HCT116 (cell line): ENCODE measurements around the gene MACC1.
"Not testable (repeated sequence)": the region's sequence is repeated elsewhere in the genome, so short reads cannot be mapped to it uniquely, and the experiment has no call there.

Experiments used
- CBX3 ChIP-seq: IDR thresholded peaks from 2 replicates; pipeline ENCODE4 v1.6.1; 2012; ENCODE audit warnings: low read depth
- CEBPB ChIP-seq: IDR thresholded peaks from 2 replicates; pipeline ENCODE4 v1.6.1; 2012; ENCODE audit warnings: low read depth
- CTCF ChIP-seq, 3 experiments: fragments of 200-600 bp in 1 of 3; sonication (generic) in 1 of 3; IDR thresholded peaks in 2 of 3; conservative IDR thresholded peaks in 1 of 3; 2 replicates each; pipeline ENCODE4 v1.5.1; 2012 to 2017; ENCODE audit warnings: low read depth in 2 of 3, low read length in 2 of 3, antibody characterized with exemption in 1 of 3, borderline replicate concordance in 1 of 3, control low read depth in 1 of 3, mild to moderate bottlenecking in 1 of 3, mixed read lengths in 1 of 3, mixed run types in 1 of 3, moderate library complexity in 1 of 3; ENCODE audit not compliant: insufficient read depth in 1 of 3
- MAX ChIP-seq: IDR thresholded peaks from 2 replicates; pipeline ENCODE4 v1.6.1; 2012
- ZNF274 ChIP-seq: fragments of 200-500 bp; sonication (Bioruptor generic); IDR thresholded peaks from 2 replicates; pipeline ENCODE4 v1.6.1; 2014; ENCODE audit warnings: mild to moderate bottlenecking, low read depth, low read length, inconsistent platforms

- TF ChIP-seq CTCF (IDR thresholded peaks at IDR 0.05 in 2 of 3, conservative IDR thresholded peaks at IDR 0.05 in 1 of 3; ENCODE audit: borderline replicate concordance in 1 of 3, insufficient read depth in 1 of 3, low read depth in 2 of 3, low read length in 2 of 3); CBX3; ZNF274; MAX; CEBPB: not testable (repeated sequence)
Observed at GRCh38 chr7:20207811-20208210, 9.4 kb downstream of the MACC1 start.
